ENCODE data around the gene CSRP2.

The CSRP2 gene

DNA sequence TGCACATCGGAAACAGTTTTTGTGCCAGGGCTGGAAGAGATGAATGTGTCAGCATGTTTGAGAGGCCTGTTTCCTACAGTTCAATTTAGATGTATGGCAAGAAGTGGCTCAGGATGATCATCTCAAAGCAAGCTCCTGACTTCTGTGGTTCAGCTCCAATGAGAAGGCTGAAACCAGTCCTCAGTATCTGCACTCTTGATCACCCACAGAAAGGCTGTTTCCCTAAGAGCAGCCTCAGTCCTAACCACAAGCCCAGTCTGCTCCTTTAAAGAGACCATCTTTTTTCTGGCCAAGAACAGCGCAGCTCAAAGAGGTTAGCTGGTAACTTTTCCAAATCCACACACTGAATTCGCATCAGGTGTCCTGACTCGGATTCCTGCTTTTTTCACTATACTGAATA, 19.2 kb downstream of the CSRP2 start:
- DNase-seq: no peak

GRCh38 chr12:76856018-76856644, 22.7 kb downstream of the CSRP2 start:
- no peak for DNase-seq

DNA sequence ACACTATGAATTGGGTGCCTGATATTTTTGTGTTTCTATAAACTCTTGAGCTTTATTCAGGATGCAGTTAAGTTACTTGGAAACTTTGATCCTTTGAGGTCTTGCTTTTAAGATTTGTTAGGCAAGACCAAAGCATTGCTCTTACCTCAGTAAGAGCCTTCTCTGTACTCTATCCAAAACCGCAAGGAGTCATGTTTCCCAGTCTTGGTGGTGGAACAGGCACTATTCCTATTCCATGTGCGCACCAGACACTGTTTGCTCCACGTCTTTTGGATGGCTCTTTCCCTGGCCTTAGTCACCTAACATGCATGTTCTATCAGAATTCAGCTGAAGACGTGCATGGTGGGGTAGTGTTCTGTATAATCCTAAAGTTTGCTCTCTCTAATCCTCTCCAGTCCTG, 23.5 kb downstream of the CSRP2 start:
- no peak for DNase-seq

GRCh38 chr12:76852106-76852505, 26.7 kb downstream of the CSRP2 start:
- DNase-seq: no peak

DNA sequence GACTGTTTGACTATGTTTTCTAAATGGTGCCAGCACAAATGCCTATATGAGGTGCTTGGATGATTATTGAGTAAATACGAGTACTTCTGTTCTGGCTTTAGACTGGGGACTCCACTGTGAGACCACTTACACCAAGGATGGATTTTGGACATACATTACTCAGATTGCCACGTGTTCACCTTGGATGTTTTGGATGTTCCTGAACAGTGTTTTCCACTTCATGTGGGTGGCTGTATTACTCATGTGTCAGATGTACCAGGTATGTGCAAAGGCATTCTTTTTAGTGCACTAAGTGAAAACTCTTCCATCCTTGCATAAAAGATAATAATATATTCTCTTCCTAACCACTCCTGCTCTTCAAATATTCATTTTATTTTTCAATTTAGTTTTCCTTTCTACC, 30.7 kb downstream of the CSRP2 start:
- DNase-seq: no peak

- DNase-seq: no peak
These were observed 31.6 kb downstream of the CSRP2 start for GRCh38 chr12:76847260-76847659.

DNA sequence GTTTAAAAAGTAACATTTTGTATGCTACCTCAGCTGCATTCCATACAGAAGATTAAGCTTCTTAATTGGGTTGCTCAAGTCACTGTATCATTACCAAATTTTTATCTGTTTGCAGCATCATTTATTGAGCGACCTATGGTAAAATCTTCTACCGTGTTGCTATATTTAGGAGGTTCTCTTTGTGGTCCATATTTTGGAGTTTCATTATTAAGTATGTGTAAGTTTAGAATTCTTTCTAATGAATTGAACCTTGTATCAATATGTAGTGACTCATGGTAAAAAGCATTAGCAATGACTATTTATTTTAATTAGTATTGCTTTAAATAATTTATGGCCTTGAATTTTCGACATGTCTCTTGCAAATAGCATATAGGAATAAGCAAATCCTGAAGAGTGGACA, 42.2 kb downstream of the CSRP2 start:
- DNase-seq: no peak

DNA sequence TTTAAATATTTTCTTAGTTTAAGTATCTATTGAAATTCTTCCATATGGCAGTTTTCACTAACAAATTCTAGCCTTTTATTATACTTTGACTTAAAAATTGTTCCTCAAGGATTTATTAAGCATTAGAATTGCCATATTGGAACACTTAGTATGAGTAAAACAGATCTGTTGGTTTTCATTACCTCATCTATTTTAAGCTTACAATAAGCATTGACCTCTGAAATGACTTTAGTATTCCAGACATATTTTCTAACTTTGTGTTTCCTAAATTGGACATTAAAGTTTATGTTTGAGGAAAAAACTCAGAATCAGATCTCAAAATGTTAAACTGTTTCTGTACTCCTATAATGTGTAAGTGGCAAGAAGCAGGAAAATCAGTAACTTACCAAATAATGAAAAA, 48.4 kb downstream of the CSRP2 start:
- DNase-seq: no peak

DNA sequence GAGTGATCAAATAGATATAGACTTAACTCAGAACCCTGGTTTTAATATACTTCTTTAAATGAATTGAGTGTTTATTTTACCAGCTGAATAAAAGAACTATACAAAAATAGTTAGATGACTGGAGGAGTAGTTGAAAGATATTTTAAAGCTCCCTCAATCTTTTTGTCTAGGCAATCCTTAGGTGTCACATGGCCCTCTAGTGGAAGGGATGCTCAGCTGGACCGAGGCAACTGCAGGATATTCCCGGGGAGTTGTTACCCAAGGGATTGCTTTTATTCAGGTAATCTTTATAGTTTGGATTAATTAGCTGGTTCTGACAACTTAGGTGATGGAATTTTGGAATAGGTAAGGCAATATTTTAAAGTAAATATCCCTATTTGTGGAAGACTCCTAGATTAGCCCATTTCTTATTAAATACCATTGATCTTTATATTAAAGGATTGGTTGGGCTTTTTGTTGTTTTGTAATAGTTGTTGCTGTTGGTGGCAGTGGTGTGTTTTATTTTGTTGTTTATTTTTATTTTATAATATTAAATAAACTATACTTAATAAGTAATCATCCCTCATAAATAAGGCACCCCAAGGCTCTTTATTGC, 57.8 kb downstream of the CSRP2 start:
- peak; percentile 2 for DNase-seq

GRCh38 chr12:76813972-76814371, 64.8 kb downstream of the CSRP2 start:
- DNase-seq: no peak

GRCh38 chr12:76813265-76813664, 65.6 kb downstream of the CSRP2 start:
- no peak for DNase-seq

DNA sequence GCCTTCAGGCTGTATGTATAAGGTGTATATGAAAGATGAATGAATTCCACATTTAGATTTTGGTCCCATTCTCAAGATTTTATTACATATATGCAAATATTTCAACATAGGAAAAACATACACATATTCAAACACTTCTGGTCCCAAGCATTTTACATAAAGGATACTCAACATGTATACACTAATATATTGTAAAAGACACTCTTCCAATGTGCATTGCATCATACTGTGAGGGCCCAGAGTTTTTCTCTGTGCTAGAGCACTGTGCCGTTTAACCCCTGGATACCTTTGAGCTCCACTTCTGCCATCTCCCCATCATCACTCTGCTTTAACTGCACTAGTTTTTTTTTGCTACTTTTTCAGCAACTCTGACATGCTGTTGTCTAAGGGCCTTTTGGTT, 66.8 kb downstream of the CSRP2 start:
- DNase-seq: no peak

- no peak for DNase-seq
These were observed 68.0 kb downstream of the CSRP2 start for GRCh38 chr12:76810671-76811419.

All from NCI-H1694 treated with DMSO at 0.1 percent for 48 hours (cell line).